ENCODE results near the gene CATSPERZ. TPM values are rescaled to one million over a fixed set of nuclear protein-coding genes. Genes with fewer than 3 reads are reported as not detected.

Gene CATSPERZ
- total and polyA plus RNA-seq, 2 donors (not counting 3 experiments of a cell fraction or from before 2014, with no cell fraction given), result 0.11 TPM; not detected in 1

DNA sequence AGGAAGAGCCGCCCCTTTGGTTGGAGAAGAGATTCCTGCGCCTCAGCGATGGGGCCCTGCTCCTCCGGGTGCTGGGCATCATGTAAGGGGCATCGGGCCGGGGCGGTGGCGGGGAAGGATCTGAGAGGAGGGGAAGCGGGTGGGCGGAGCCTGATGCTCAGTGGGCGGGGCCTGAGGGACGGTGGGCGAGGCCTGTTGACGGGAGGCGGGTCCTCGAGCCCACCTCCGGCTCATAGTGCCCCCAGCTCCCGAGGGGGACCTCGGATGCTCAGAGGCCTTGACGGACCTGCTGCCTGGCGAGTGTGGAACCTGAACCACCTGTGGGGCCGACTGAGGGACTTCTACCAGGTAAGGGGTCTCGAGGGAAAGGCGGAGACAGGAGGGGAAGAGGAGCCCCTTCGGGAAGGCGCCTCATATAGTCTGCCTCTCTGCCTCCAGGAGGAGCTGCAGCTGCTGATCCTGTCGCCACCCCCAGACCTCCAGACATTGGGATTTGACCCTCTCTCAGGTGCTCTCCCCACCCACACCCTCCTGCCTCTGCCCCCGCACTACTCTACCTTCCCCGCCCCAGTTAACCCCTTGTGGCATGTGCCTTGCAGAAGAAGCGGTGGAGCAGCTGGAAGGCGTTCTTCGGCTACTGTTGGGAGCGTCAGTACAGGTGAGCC, 40.6 kb downstream of the CATSPERZ start:
- Histone ChIP-seq H3K4me2 (ENCODE audit: insufficient read depth, low read length) (no peak overlapping the region), H3K9me1 (replicated peaks; ENCODE audit: control insufficient read depth, extremely low read depth, insufficient read depth, low read length) (no peaks in the 10 kb centered on the region), H2AFZ (ENCODE audit: low read depth, low read length) (peak overlapping the region; percentile 50), H3K27me3 (ENCODE audit: control insufficient read depth in 2 of 2, insufficient read depth in 2 of 2, low read length in 2 of 2) (no peaks in the 10 kb centered on the region), H3K9me3 (replicated peaks; ENCODE audit: control insufficient read depth, insufficient read depth, low read length) (no peaks in the 10 kb centered on the region), H3K36me3 (ENCODE audit: control insufficient read depth in 2 of 2, extremely low read depth in 1 of 2, insufficient read depth in 2 of 2, low read length in 2 of 2) (no peaks in the 10 kb centered on the region), H4K20me1 (replicated peaks; ENCODE audit: control insufficient read depth, extremely low read depth, insufficient read depth, low read length) (no peaks in the 10 kb centered on the region), H3K79me2 (ENCODE audit: control insufficient read depth, insufficient read depth, low read length) (no peaks in the 10 kb centered on the region), H3K27ac (ENCODE audit: insufficient read depth, low read depth, low read length) (no peak overlapping the region), H3K9ac (replicated peaks; ENCODE audit: extremely low read depth, insufficient read depth, low read length) (no peak overlapping the region), H3K4me3 (replicated peaks in 1 of 3; ENCODE audit: insufficient read depth in 1 of 3, low read depth in 1 of 3, low read length in 3 of 3) (no peak overlapping the region), H3K4me1 (ENCODE audit: control insufficient read depth, extremely low read depth, insufficient read depth, low read length) (no peaks in the 10 kb centered on the region)
- CTCF ChIA-PET, result interaction anchor here (0.6 to 7.0 kb wide), 4 partner anchors 9 to 185 kb away, joined by 3 to 107 read pairs (median 26); partner anchors contain the start of genes PRDX5 and TRMT112
- no peak for FAIRE-seq
- BruUV-seq (replicated peaks), result no TSS peak
- DNase-seq (ENCODE audit: low read depth, low spot score), result peak; percentile 28
- intact Hi-C loops (cut with micrococcal nuclease) (no loop called here), dilution Hi-C loops (cut with MboI; ENCODE audit: extremely low pct_ligation_motif_present, low sequenced_read_pairs) (no loop called here)
- no peak for TF ChIP-seq POLR2AphosphoS5 (IDR thresholded peaks at IDR 0.05; ENCODE audit: insufficient read depth, low read depth, low read length)
- peak; percentile 9 for TF ChIP-seq EZH2 (IDR thresholded peaks at IDR 0.05; ENCODE audit: borderline replicate concordance, low read depth, low read length, severe bottlenecking)
- TF ChIP-seq, protein P1, sequence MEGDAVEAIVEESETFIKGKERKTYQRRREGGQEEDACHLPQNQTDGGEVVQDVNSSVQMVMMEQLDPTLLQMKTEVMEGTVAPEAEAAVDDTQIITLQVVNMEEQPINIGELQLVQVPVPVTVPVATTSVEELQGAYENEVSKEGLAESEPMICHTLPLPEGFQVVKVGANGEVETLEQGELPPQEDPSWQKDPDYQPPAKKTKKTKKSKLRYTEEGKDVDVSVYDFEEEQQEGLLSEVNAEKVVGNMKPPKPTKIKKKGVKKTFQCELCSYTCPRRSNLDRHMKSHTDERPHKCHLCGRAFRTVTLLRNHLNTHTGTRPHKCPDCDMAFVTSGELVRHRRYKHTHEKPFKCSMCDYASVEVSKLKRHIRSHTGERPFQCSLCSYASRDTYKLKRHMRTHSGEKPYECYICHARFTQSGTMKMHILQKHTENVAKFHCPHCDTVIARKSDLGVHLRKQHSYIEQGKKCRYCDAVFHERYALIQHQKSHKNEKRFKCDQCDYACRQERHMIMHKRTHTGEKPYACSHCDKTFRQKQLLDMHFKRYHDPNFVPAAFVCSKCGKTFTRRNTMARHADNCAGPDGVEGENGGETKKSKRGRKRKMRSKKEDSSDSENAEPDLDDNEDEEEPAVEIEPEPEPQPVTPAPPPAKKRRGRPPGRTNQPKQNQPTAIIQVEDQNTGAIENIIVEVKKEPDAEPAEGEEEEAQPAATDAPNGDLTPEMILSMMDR (IDR thresholded peaks at IDR 0.05; ENCODE audit: extremely low read depth in 1 of 2, insufficient read depth in 1 of 2, low read depth in 1 of 2, low read length in 2 of 2), result peak in 1 of 2 donors; percentile 11
- POLR2A ChIA-PET, result no interaction called here

DNA sequence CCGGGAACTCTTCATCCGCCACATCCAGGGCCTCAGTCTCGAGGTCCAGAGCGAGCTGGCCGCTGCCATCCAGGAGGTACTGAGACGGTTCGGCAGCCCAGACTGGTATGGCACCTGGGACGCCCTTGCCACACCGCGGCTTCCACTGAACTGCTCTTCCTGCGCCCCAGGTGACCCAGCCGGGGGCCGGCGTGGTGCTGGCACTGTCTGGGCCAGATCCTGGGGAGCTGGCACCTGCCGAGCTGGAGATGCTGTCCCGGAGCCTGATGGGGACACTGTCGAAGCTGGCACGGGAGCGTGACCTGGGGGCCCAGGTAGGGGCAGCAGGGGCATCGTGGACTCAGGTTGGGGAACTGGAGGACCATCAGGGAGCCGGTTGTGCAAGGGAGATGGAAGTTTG, 41.3 kb downstream of the CATSPERZ start:
- TF ChIP-seq FOS (IDR thresholded peaks at IDR 0.05; ENCODE audit: borderline replicate concordance, insufficient read depth, low read length) (no peak), MYC (IDR thresholded peaks at IDR 0.05; ENCODE audit: low read depth, low read length) (no peak), POLR2A (IDR thresholded peaks at IDR 0.05; ENCODE audit: low read depth, low read length) (no peak), JUN (IDR thresholded peaks at IDR 0.05; ENCODE audit: borderline replicate concordance, insufficient read depth, insufficient read length, low read depth) (no peak), MAX (IDR thresholded peaks at IDR 0.05; ENCODE audit: insufficient read depth, insufficient read length) (no peak), GATA2 (IDR thresholded peaks at IDR 0.05; ENCODE audit: insufficient read depth, insufficient read length, low read depth, low read length) (no peak), EZH2 (IDR thresholded peaks at IDR 0.05; ENCODE audit: borderline replicate concordance, low read depth, low read length, severe bottlenecking) (no peak), POLR2AphosphoS5 (IDR thresholded peaks at IDR 0.05; ENCODE audit: insufficient read depth, low read depth, low read length) (no peak)
- TF ChIP-seq, protein P1 (IDR thresholded peaks at IDR 0.05; ENCODE audit: extremely low read depth in 1 of 2, insufficient read depth in 1 of 2, low read depth in 1 of 2, low read length in 2 of 2), result no peak
- no peaks in the 10 kb centered on the region for H4K20me1 ChIP-seq (replicated peaks; ENCODE audit: control insufficient read depth, extremely low read depth, insufficient read depth, low read length)
- H3K27ac ChIP-seq (ENCODE audit: insufficient read depth, low read depth, low read length), result no peak overlapping the region
- CTCF ChIA-PET, result interaction anchor here (1.3 to 7.0 kb wide), 4 partner anchors 10 to 24 kb away, joined by 5 to 107 read pairs (median 26); partner anchors contain the start of genes PRDX5 and TRMT112
- H3K9me1 ChIP-seq (replicated peaks; ENCODE audit: control insufficient read depth, extremely low read depth, insufficient read depth, low read length), result no peaks in the 10 kb centered on the region
- FAIRE-seq (no peak), DNase-seq (ENCODE audit: low read depth, low spot score) (no peak)
- H3K4me1 ChIP-seq (ENCODE audit: control insufficient read depth, extremely low read depth, insufficient read depth, low read length), result no peaks in the 10 kb centered on the region
- no peak overlapping the region for H2AFZ ChIP-seq (ENCODE audit: low read depth, low read length)
- no peaks in the 10 kb centered on the region for H3K9me3 ChIP-seq (replicated peaks; ENCODE audit: control insufficient read depth, insufficient read depth, low read length)
- intact Hi-C loops (cut with micrococcal nuclease) (no loop called here), dilution Hi-C loops (cut with MboI; ENCODE audit: extremely low pct_ligation_motif_present, low sequenced_read_pairs) (no loop called here)
- no TSS peak for BruUV-seq (replicated peaks)
- H3K36me3 ChIP-seq (ENCODE audit: control insufficient read depth in 2 of 2, extremely low read depth in 1 of 2, insufficient read depth in 2 of 2, low read length in 2 of 2), result no peaks in the 10 kb centered on the region
- H3K4me2 ChIP-seq (ENCODE audit: insufficient read depth, low read length), result no peak overlapping the region
- H3K9ac ChIP-seq (replicated peaks; ENCODE audit: extremely low read depth, insufficient read depth, low read length), result no peak overlapping the region
- H3K4me3 ChIP-seq (replicated peaks in 1 of 3; ENCODE audit: insufficient read depth in 1 of 3, low read depth in 1 of 3, low read length in 3 of 3), result no peak overlapping the region
- POLR2A ChIA-PET, result interaction anchor here (0.6 kb wide), 1 partner anchor 31 kb away, joined by 5 read pairs; no protein-coding TSS in a partner anchor
- no peaks in the 10 kb centered on the region for H3K27me3 ChIP-seq (ENCODE audit: control insufficient read depth in 2 of 2, insufficient read depth in 2 of 2, low read length in 2 of 2)
- H3K79me2 ChIP-seq (ENCODE audit: control insufficient read depth, insufficient read depth, low read length), result no peaks in the 10 kb centered on the region

Measured in endothelial cell of umbilical vein (primary cell).